Inferior parietal cortex (tissue), 1 donor: Measurements from ENCODE around the gene MAML3.

Experiments used
- DNase-seq: peaks from one replicate; pipeline ENCODE4 v3.0.0-alpha.2; 2016; ENCODE audit errors: extremely low spot score

MAML3 gene

GRCh38 chr4:139756391-139757180 is 397.4 kb downstream of the MAML3 start:
- DNase-seq, result no peak

GRCh38 chr4:139754938-139755337 is 399.0 kb downstream of the MAML3 start:
- no peak for DNase-seq

- no peak for DNase-seq
Measured at GRCh38 chr4:139753686-139754085, 400.3 kb downstream of the MAML3 start.

GRCh38 chr4:139749835-139750498 is 404.0 kb downstream of the MAML3 start:
- DNase-seq, result no peak

GRCh38 chr4:139749338-139749737 is 404.6 kb downstream of the MAML3 start:
- DNase-seq, result no peak

GRCh38 chr4:139746431-139747171 is 407.4 kb downstream of the MAML3 start:
- no peak for DNase-seq

- no peak for DNase-seq
Measured at GRCh38 chr4:139745111-139745639, 408.8 kb downstream of the MAML3 start.

- no peak for DNase-seq
Measured at GRCh38 chr4:139744232-139744631, 409.8 kb downstream of the MAML3 start.

- no peak for DNase-seq
Measured at GRCh38 chr4:139743027-139743426, 411.0 kb downstream of the MAML3 start.

GRCh38 chr4:139740531-139741041 is 413.4 kb downstream of the MAML3 start:
- DNase-seq, result peak; percentile 89

GRCh38 chr4:139740121-139740520 is 413.9 kb downstream of the MAML3 start:
- no peak for DNase-seq

- no peak for DNase-seq
Measured at GRCh38 chr4:139738846-139739613, 415.0 kb downstream of the MAML3 start.

GRCh38 chr4:139736661-139737060 is 417.3 kb downstream of the MAML3 start:
- no peak for DNase-seq

- DNase-seq, result no peak
Measured at GRCh38 chr4:139736274-139736660, 417.7 kb downstream of the MAML3 start.

- no peak for DNase-seq
Measured at GRCh38 chr4:139735381-139736273, 418.4 kb downstream of the MAML3 start.

- DNase-seq, result peak; percentile 74
Measured at GRCh38 chr4:139734875-139735380, 419.1 kb downstream of the MAML3 start.

GRCh38 chr4:139734201-139734874 is 419.6 kb downstream of the MAML3 start:
- peak; percentile 56 for DNase-seq

GRCh38 chr4:139732991-139733570 is 420.9 kb downstream of the MAML3 start:
- DNase-seq, result no peak

- DNase-seq, result no peak
Measured at GRCh38 chr4:139728840-139729239, 425.1 kb downstream of the MAML3 start.
